H9 (cell line): ENCODE measurements around the gene DAAM1. TPM values are rescaled to one million over a fixed set of nuclear protein-coding genes. Genes with fewer than 3 reads are reported as not detected.

Source experiments
- DNase-seq: peaks from one replicate; pipeline ENCODE4 v3.0.0-alpha.2; 2017
- H2AFZ ChIP-seq: one replicate; pipeline ENCODE4 v1.6.1; 2013; ENCODE audit warnings: mild to moderate bottlenecking, low read length, control low read depth, moderate library complexity
- H2AK5ac ChIP-seq: 2 replicates; pipeline ENCODE4 v1.6.1; 2013; ENCODE audit warnings: low read length, control low read depth, mixed read lengths; ENCODE audit not compliant: insufficient read length
- H2BK120ac ChIP-seq: one replicate; pipeline ENCODE4 v1.6.1; 2013; ENCODE audit warnings: low read depth, mild to moderate bottlenecking, low read length, control low read depth, inconsistent platforms; ENCODE audit not compliant: poor library complexity, severe bottlenecking
- H2BK12ac ChIP-seq: 2 replicates; pipeline ENCODE4 v1.6.1; 2013; ENCODE audit warnings: low read length, control low read depth, mixed read lengths, low read depth; ENCODE audit not compliant: insufficient read length
- H2BK15ac ChIP-seq: 2 replicates; pipeline ENCODE4 v1.6.1; 2013; ENCODE audit warnings: low read depth, low read length, control low read depth
- H2BK20ac ChIP-seq: one replicate; pipeline ENCODE4 v1.6.1; 2013; ENCODE audit warnings: low read depth, mild to moderate bottlenecking, low read length, control low read depth, inconsistent platforms; ENCODE audit not compliant: poor library complexity, severe bottlenecking
- H2BK5ac ChIP-seq: 2 replicates; pipeline ENCODE4 v1.6.1; 2013; ENCODE audit warnings: low read length, control low read depth, mixed read lengths; ENCODE audit not compliant: insufficient read length
- H3K14ac ChIP-seq: 2 replicates; pipeline ENCODE4 v1.6.1; 2013; ENCODE audit warnings: low read length, control low read depth; ENCODE audit not compliant: insufficient read depth
- H3K18ac ChIP-seq: 2 replicates; pipeline ENCODE4 v1.6.1; 2013; ENCODE audit warnings: low read depth, mild to moderate bottlenecking, mixed read lengths, low read length, control low read depth; ENCODE audit not compliant: insufficient read length
- H3K23ac ChIP-seq: 2 replicates; pipeline ENCODE4 v1.6.1; 2013; ENCODE audit warnings: low read length, control low read depth, mixed read lengths, low read depth; ENCODE audit not compliant: insufficient read length
- H3K23me2 ChIP-seq: 2 replicates; pipeline ENCODE4 v1.6.1; 2013; ENCODE audit warnings: low read depth, mild to moderate bottlenecking, mixed read lengths, low read length, control low read depth; ENCODE audit not compliant: insufficient read length, poor library complexity, severe bottlenecking
- H3K27ac ChIP-seq: 2 replicates; pipeline ENCODE4 v1.5.1; 2013; ENCODE audit warnings: low read length, control low read depth, mixed read lengths, low read depth; ENCODE audit not compliant: insufficient read length
- H3K27me3 ChIP-seq: 2 replicates; pipeline ENCODE4 v1.6.1; 2013; ENCODE audit warnings: low read length, control low read depth, inconsistent platforms; ENCODE audit not compliant: insufficient read depth
- H3K4ac ChIP-seq: 2 replicates; pipeline ENCODE4 v1.6.1; 2013; ENCODE audit warnings: low read depth, mild to moderate bottlenecking, control low read depth, inconsistent platforms, low read length, moderate library complexity
- H3K4me1 ChIP-seq: 2 replicates; pipeline ENCODE4 v1.6.1; 2013; ENCODE audit warnings: low read length, control low read depth, inconsistent platforms; ENCODE audit not compliant: insufficient read depth
- H3K4me2 ChIP-seq: 2 replicates; pipeline ENCODE4 v1.6.1; 2013; ENCODE audit warnings: low read length, control low read depth, mixed read lengths; ENCODE audit not compliant: insufficient read length, insufficient read depth
- H3K56ac ChIP-seq: 2 replicates; pipeline ENCODE4 v1.6.1; 2013; ENCODE audit warnings: low read depth, mild to moderate bottlenecking, mixed read lengths, low read length, control low read depth; ENCODE audit not compliant: insufficient read length
- H3K79me1 ChIP-seq: 2 replicates; pipeline ENCODE4 v1.6.1; 2013; ENCODE audit warnings: low read depth, mild to moderate bottlenecking, moderate library complexity, low read length, control low read depth, inconsistent platforms; ENCODE audit not compliant: insufficient read depth, poor library complexity, severe bottlenecking
- H3K79me2 ChIP-seq: 2 replicates; pipeline ENCODE4 v1.6.1; 2013; ENCODE audit warnings: low read length, control low read depth, inconsistent platforms; ENCODE audit not compliant: insufficient read depth
- H3K9ac ChIP-seq: 2 replicates; pipeline ENCODE4 v1.6.1; 2013; ENCODE audit warnings: low read length, control low read depth, mixed read lengths; ENCODE audit not compliant: insufficient read length; ENCODE audit errors: extremely low read depth
- H3K9me3 ChIP-seq: one replicate; pipeline ENCODE4 v1.6.1; 2013; ENCODE audit warnings: low read depth, low read length, inconsistent platforms; ENCODE audit not compliant: control insufficient read depth
- H3T11ph ChIP-seq: one replicate; pipeline ENCODE4 v1.6.1; 2013; ENCODE audit warnings: mild to moderate bottlenecking, low read length, control low read depth, inconsistent platforms
- H4K20me1 ChIP-seq: one replicate; pipeline ENCODE4 v1.6.1; 2013; ENCODE audit not compliant: control insufficient read depth, insufficient read length, insufficient read depth
- H4K5ac ChIP-seq: 2 replicates; pipeline ENCODE4 v1.6.1; 2013; ENCODE audit warnings: low read depth, mild to moderate bottlenecking, mixed read lengths, low read length, control low read depth; ENCODE audit not compliant: insufficient read length
- H4K8ac ChIP-seq: replicated peaks from 2 replicates; pipeline ENCODE4 v1.6.1; 2013; ENCODE audit warnings: low read length, control low read depth, mixed read lengths, low read depth; ENCODE audit not compliant: insufficient read length
- H4K91ac ChIP-seq: 2 replicates; pipeline ENCODE4 v1.6.1; 2013; ENCODE audit warnings: low read depth, mild to moderate bottlenecking, moderate library complexity, mixed read lengths, low read length, control low read depth; ENCODE audit not compliant: insufficient read length
- H3K27ac Mint-ChIP-seq, 3 experiments: 2 replicates in 2 of 3; 3 replicates in 1 of 3; pipeline ENCODE4 v1.8.0; 2020 to 2021; ENCODE audit warnings: mixed read lengths in 3 of 3, mild to moderate bottlenecking in 1 of 3, moderate library complexity in 1 of 3
- H3K27me3 Mint-ChIP-seq: 2 replicates; pipeline ENCODE4 v1.8.0; 2021; ENCODE audit warnings: low read depth, mild to moderate bottlenecking, moderate library complexity, mixed read lengths
- H3K36me3 Mint-ChIP-seq, 3 experiments: 2 replicates in 2 of 3; 3 replicates in 1 of 3; pipeline ENCODE4 v1.8.0; 2020 to 2021; ENCODE audit warnings: low read depth in 3 of 3, mixed read lengths in 3 of 3; ENCODE audit not compliant: insufficient read depth in 1 of 3
- H3K4me1 Mint-ChIP-seq, 2 experiments: 2 replicates each; pipeline ENCODE4 v1.8.0; 2020; ENCODE audit warnings: mixed read lengths in 2 of 2
- H3K4me3 Mint-ChIP-seq, 2 experiments: 2 replicates in 1 of 2; 3 replicates in 1 of 2; pipeline ENCODE4 v1.8.0; 2020 to 2021; ENCODE audit warnings: mild to moderate bottlenecking in 2 of 2, mixed read lengths in 2 of 2, moderate library complexity in 1 of 2
- H3K9me3 Mint-ChIP-seq, 2 experiments: 2 replicates in 1 of 2; 3 replicates in 1 of 2; pipeline ENCODE4 v1.8.0; 2020; ENCODE audit warnings: mild to moderate bottlenecking in 2 of 2, mixed read lengths in 2 of 2, moderate library complexity in 1 of 2
- CTCF ChIP-seq: fragments of 200-600 bp; sonication (generic); conservative IDR thresholded peaks from 3 replicates; pipeline ENCODE4 v1.8.0; 2021; ENCODE audit warnings: antibody characterized with exemption, mild to moderate bottlenecking
- WGBS: extraction: QIAGEN DNeasy Blood & Tissue Kit; methylation state at CpG from one replicate; pipeline ENCODE4 v1.1.7; 2013; ENCODE audit warnings: missing lambda C conversion rate, low lambda C conversion rate, mixed read lengths; ENCODE audit not compliant: insufficient read length; ENCODE audit errors: extremely low coverage; 5-methylcytosine and 5-hydroxymethylcytosine counted together
- total RNA-seq: library from RNA; stranded (reverse); gene quantifications from 2 replicates; pipeline ENCODE4 v1.2.1, GENCODE V29; 2021

The DAAM1 gene
- total RNA-seq, 1 experiment from 2014 or later: 19.5 TPM

GRCh38 chr14:59317798-59318505 is 129.5 kb downstream of the DAAM1 start:
- Histone ChIP-seq H4K5ac (no peak overlapping the region), H2BK5ac (no peak overlapping the region), H3K4ac (no peak overlapping the region), H3K79me2 (no peaks in the 10 kb centered on the region), H3K23ac (no peak overlapping the region), H3K18ac (no peak overlapping the region), H3K79me1 (no peaks in the 10 kb centered on the region), H3K4me1 (no peaks in the 10 kb centered on the region), H3K56ac (no peak overlapping the region), H3K27ac (no peak overlapping the region), H3T11ph (no peak overlapping the region), H3K9me3 (no peaks in the 10 kb centered on the region), H2BK12ac (no peak overlapping the region), H2AK5ac (no peak overlapping the region), H3K23me2 (no peaks in the 10 kb centered on the region), H2AFZ (no peak overlapping the region), H4K91ac (no peak overlapping the region), H4K20me1 (no peaks in the 10 kb centered on the region), H2BK20ac (no peak overlapping the region), H3K4me2 (no peak overlapping the region), H2BK120ac (no peak overlapping the region), H3K27me3 (no peaks in the 10 kb centered on the region), H2BK15ac (no peak overlapping the region), H4K8ac (no peak overlapping the region), H3K14ac (no peak overlapping the region), H3K9ac (no peak overlapping the region)
- Mint-ChIP-seq H3K9me3 (no peaks in the 10 kb centered on the region), H3K27ac (no peak overlapping the region), H3K27me3 (no peaks in the 10 kb centered on the region), H3K36me3 (no peaks in the 10 kb centered on the region), H3K4me1 (0 out of 4 replicates have a peak, but pooled peaks cover 0 to 3% of the 10 kb centered on the region in 2 experiments), H3K4me3 (no peak overlapping the region)
- no peak for TF ChIP-seq CTCF
- DNase-seq: no peak
- no CpG with 5 or more reads among the region's 5 CpGs for WGBS
